Subcutaneous adipose tissue (tissue), 4 donors: Measurements from ENCODE around the gene ARRB1. TPM values are rescaled to one million over a fixed set of nuclear protein-coding genes. Genes with fewer than 3 reads are reported as not detected.

ENCODE experiments used
- total RNA-seq, 4 donors: library from RNA; depleted of rRNA; stranded (reverse); fragments of >200 nt; gene quantifications; one replicate each; pipeline ENCODE4 v1.1.0, GENCODE V29; 2016
- TF ChIP-seq, protein P1 (sequence below): fragments of 450-650 bp; IDR thresholded peaks from one replicate; pipeline ENCODE4 v1.5.1; 2016; ENCODE audit warnings: low read depth, mild to moderate bottlenecking, control low read depth, antibody characterized with exemption, moderate library complexity

Gene ARRB1
- total RNA-seq, 4 donors from 2014 or later: 34.8 to 125 (median 63.0) TPM

DNA sequence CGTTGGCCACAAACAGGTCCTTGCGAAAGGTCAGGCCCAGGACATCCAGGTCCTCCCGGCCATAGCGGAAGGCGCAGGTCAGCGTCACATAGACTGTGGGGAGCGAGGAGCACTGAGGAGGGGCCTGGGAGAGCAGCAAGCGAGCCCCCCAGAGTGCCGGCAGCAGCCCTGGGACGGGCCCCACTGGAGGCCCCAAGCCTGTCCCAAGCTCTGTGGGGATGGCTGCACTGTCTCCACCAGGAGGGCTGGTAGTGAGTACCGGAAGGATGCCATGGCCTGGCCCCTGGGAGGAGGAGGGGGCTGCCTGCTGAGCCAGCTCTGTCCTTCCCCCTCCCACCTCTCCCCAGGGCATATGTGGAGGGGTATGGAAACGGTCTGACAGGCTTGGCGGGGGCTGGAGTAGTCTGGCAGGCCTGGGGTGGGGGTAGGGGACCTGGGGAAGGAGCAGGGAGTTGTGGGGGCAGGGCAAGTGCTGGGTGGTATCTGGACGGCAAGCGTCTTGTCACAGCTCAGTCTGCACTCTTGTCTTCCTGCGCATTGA lies 68.0 kb downstream of the ARRB1 start:
- TF ChIP-seq, protein P1, sequence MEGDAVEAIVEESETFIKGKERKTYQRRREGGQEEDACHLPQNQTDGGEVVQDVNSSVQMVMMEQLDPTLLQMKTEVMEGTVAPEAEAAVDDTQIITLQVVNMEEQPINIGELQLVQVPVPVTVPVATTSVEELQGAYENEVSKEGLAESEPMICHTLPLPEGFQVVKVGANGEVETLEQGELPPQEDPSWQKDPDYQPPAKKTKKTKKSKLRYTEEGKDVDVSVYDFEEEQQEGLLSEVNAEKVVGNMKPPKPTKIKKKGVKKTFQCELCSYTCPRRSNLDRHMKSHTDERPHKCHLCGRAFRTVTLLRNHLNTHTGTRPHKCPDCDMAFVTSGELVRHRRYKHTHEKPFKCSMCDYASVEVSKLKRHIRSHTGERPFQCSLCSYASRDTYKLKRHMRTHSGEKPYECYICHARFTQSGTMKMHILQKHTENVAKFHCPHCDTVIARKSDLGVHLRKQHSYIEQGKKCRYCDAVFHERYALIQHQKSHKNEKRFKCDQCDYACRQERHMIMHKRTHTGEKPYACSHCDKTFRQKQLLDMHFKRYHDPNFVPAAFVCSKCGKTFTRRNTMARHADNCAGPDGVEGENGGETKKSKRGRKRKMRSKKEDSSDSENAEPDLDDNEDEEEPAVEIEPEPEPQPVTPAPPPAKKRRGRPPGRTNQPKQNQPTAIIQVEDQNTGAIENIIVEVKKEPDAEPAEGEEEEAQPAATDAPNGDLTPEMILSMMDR: no peak

DNA sequence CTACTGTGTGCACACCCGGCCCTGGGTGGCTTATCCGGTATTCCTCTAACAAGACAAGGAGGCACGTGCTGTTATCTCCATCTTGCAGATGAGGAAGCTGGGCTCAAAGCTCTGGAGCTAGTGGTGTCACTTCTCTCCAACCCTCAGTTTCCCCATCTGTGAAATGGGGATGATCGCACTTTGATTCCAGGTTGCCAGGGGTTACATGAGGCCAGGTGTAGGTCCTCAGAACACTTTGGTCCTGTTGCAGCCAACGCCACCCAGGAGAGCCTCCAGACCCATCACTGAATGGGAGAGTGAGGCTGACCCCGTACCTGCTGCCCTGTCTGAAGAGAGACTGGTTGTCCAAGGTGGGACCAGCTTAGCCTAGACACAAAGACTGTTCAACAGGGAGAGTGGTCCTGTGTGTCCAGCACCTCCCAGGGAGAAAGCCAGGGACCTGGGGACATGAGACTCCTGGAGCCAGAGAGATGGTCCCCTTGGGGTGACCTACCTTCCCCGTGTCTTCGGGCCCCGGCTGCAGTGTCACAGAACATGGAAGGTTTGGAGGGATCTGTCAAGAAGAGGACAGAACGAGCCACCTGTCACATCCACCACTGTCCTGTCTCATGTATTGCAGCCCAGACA lies 69.9 kb downstream of the ARRB1 start:
- TF ChIP-seq, protein P1: no peak

DNA sequence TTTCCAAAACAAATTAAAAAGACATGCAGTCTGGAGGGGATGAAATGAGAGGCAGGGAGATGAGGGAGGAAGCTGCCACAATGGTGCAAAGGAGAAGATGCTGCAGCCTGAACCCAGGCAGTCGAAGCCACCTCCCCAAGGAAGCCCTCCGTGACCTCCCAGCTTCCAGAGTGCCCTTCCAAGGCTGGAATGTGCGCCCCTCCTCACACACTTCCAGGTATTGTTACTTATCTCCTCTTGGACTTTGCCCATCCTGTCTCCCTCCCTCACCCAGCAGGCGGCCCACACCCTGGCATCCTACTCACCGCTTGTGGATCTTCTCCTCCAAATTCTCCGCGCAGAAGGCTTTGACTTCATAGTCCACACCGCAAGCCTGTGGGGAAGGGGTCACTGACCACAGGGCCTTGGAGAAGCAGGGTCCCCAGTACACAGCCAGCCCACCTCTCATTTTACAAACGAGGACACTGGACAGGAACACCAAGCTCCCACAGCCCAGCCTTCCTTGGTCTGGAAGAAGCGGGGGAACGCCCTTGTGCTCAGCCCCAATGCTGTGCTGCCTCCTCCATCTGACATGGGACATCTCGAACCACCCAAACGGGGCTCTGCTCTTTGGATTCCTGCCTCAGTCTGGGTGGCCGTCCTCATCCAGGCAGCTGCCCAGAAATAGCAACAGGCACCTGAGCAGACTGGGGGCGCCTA lies 70.5 kb downstream of the ARRB1 start:
- TF ChIP-seq, protein P1: no peak

DNA sequence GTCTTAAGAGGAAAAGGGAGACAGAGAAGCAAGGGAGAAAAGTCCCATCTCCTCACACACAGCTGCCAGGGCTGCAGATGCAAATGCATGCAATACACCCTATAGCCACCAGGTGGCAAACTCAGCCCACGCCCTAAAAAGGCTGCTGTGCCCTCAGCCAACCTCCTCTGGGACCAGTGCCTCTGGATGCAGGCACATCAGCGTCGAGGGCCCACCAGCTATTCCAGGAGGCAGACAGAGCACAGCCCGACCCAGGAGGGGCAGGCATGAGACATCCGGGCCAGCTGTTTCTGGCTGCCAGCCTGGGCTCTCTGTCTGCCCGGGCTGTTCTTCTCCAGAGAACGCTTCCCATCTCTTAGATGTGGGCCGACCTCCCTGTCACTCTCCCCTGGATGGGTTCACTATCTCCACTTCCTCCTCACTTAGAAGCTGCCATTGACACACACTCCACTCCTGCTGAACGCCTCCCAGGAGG lies 71.2 kb downstream of the ARRB1 start:
- TF ChIP-seq, protein P1: no peak

DNA sequence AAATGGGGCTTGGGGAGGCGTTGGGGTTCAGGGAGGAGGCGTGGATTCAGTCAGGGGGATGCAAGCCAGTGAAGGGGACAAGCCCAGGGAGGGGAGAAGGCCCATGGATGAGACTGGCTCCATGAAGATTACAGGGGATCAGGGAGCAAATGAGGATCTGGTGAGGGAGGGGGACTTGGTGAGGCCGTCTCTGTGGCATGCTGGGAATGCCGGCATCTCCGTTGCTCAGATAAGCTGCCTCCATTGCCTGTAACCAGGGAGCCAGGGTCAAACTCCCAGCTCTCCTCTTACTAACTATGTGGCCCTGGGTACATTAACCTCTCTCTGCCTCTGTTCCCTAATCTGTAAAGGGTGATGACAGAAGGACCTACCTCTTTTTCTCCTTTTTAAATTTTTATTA lies 72.2 kb downstream of the ARRB1 start:
- TF ChIP-seq, protein P1: no peak

DNA sequence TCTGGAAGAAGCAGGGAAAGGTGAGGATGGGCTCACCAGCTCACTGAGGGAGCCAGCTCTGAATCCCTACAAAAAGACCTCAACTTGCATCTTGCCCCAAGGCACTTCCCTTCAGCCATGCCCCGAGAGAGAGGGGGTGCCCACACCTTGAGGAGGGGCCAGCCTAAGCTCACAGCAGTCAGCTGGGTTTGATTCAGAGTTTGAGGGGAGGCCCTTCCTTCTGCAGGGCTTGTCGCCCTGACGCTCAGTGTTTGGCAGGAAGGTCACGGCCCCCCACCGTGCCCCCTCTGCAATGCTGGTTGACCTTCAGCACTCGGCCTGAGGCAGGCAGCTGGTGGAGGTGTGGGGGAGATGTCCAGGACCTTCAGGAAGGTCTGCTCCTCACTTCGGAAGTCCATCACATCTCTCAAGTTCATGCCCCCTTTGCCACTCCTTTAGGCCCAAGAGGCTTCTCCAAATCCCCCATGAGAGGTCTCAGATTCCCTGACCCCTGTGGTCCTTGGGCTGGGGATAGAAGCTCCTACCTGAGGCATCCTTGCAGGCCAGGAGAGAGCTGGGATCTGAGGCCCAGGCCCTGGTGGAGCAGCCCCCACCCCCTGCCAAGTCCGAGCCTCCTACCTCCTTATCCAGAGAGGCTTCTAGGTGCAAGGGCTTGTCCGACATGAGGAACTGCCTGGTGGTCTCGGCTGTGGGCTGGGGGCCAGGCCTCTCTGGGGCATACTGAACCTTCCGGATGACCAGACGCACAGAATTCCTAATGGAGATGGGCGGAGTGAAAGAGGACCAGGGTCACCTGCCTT lies 73.3 kb downstream of the ARRB1 start:
- TF ChIP-seq, protein P1: no peak

DNA sequence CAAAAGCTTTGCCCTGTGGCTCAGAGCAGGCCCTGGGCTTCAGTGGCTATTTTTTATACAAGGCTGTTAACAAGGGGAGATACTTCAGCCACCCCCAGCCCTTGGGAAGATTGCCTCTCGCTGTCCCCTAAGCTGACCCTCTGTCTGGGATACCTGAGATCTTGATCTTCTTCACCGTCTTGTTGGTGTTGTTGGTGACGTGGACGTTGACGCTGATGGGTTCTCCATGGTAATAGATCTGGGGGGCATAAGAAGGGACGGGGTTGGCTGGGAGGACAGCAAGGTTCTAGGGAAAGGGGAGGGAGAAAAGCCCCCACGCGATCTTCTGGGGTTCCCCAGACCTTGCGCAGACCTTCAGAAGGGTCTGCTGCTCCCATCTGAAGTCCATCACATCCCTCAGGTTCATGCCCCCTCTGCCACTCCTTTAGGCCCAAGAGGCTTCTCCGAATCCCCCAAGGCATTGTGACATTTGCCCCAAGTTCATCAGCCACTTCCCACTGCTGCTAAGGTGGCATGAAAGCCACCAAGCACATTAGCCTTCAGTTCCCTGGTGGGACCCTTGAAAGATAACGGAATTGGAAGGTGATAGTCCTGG lies 74.2 kb downstream of the ARRB1 start:
- TF ChIP-seq, protein P1: no peak
